ENCODE results near the gene NNAT. TPM values are rescaled to one million over a fixed set of nuclear protein-coding genes. Genes with fewer than 3 reads are reported as not detected.
A peak's percentile ranks its signal among the peaks of the same experiment; 100 is the strongest.

NNAT gene
- total and polyA plus RNA-seq, 2 of the 8 experiments (the other 6 are each of a cell fraction or from before 2014, with no cell fraction given): 66.8 to 175 TPM

DNA sequence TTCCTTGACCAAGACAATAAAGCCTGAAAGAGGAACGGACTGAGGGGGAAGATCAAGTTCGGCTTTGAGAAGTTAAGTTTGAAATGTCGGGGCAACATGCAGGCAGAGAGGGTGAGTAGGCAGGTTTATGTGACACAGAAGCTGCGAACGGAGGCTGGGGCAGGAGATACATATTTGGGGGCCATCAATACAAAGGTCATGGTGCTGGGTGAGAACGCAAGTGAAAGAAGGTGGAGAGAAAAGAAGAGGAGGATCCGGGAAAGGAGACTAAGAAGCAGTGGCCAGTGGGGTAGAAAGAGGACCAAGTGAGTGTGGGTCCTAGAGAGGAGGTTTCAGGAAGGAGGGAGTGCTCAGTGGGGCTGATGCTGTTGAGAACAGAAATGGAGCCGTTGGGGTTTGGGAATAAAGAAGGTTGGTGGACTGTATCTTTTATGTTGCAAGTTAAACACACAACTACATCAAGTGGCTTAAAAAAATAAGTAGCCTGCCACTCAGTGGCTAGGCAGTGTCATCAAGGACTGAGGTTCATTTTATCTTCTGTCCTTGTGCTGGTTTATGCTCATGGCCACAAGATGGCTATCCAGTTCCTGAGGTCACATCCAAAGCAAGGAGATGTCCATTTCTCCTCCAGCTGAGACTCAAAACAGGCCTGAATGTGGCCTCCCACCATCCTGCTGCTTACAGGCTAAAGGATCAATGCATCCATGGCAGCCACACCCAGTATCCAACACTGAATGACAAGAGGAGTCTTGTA is 8.3 kb downstream of the NNAT start:
- H2BK15ac ChIP-seq (ENCODE audit: low read length): peak overlapping the region; percentile 49
- no peaks in the 10 kb centered on the region for H3K27me3 ChIP-seq (replicated peaks in 1 of 4; ENCODE audit: control insufficient read depth in 3 of 4, extremely low read depth in 1 of 4, insufficient read depth in 3 of 4, low read length in 3 of 4)
- H2BK20ac ChIP-seq (ENCODE audit: low read length): no peak overlapping the region
- no peak overlapping the region for H3K23ac ChIP-seq (ENCODE audit: insufficient read length)
- no peak for TF ChIP-seq NRF1 (IDR thresholded peaks at IDR 0.05; ENCODE audit: low read depth, low read length)
- TF ChIP-seq CBX8 (IDR thresholded peaks at IDR 0.05; ENCODE audit: borderline replicate concordance, low read depth, low read length): no peak
- TF ChIP-seq, protein P1, sequence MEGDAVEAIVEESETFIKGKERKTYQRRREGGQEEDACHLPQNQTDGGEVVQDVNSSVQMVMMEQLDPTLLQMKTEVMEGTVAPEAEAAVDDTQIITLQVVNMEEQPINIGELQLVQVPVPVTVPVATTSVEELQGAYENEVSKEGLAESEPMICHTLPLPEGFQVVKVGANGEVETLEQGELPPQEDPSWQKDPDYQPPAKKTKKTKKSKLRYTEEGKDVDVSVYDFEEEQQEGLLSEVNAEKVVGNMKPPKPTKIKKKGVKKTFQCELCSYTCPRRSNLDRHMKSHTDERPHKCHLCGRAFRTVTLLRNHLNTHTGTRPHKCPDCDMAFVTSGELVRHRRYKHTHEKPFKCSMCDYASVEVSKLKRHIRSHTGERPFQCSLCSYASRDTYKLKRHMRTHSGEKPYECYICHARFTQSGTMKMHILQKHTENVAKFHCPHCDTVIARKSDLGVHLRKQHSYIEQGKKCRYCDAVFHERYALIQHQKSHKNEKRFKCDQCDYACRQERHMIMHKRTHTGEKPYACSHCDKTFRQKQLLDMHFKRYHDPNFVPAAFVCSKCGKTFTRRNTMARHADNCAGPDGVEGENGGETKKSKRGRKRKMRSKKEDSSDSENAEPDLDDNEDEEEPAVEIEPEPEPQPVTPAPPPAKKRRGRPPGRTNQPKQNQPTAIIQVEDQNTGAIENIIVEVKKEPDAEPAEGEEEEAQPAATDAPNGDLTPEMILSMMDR (IDR thresholded peaks at IDR 0.05; ENCODE audit: control extremely low read depth in 1 of 3, insufficient read depth in 1 of 3, low read depth in 1 of 3, low read length in 3 of 3): peak in 1 of 3 experiments; percentile 3; a peak in 1 of 4 replicates
- TF ChIP-seq RAD21 (IDR thresholded peaks at IDR 0.05 in 1 of 2, conservative IDR thresholded peaks at IDR 0.05 in 1 of 2; ENCODE audit: low read depth in 2 of 2, low read length in 2 of 2): 0 out of 4 replicates have a peak, but pooled peaks of 1 of the 2 experiments have one; percentile 6
- peaks cover 7 to 19% of the 10 kb centered on the region in 2 experiments for H4K20me1 ChIP-seq (replicated peaks in 1 of 2; ENCODE audit: control insufficient read depth in 1 of 2, insufficient read depth in 2 of 2, low read length in 2 of 2)
- H3K56ac ChIP-seq (replicated peaks; ENCODE audit: insufficient read length, low read depth, low read length): no peak overlapping the region
- no peak for DNase-seq (ENCODE audit: low read depth in 1 of 2, low spot score in 2 of 2)
- no peak overlapping the region for H4K91ac ChIP-seq (replicated peaks; ENCODE audit: insufficient read length, low read length)
- H3K9ac ChIP-seq (replicated peaks in 1 of 4; ENCODE audit: extremely low read depth in 1 of 4, low read depth in 3 of 4, low read length in 3 of 4): no peak overlapping the region; a peak in 1 of 7 replicates
- H4K5ac ChIP-seq (ENCODE audit: insufficient read length, low read depth, low read length): no peak overlapping the region
- peak overlapping the region in 2 of 4 experiments; percentile 6 to 87; a peak in 4 of 8 replicates for H3K4me3 ChIP-seq (ENCODE audit: extremely low read depth in 1 of 4, insufficient read depth in 2 of 4, low read depth in 3 of 4, low read length in 4 of 4)
- peaks cover 16 to 30% of the 10 kb centered on the region in 2 experiments for H3K79me2 ChIP-seq (ENCODE audit: control insufficient read depth in 1 of 2, insufficient read depth in 2 of 2, low read length in 2 of 2)
- no peak overlapping the region for H3K14ac ChIP-seq (ENCODE audit: insufficient read length)
- ChIA-PET POLR2A (ENCODE audit: partially characterized antibody) (interaction anchor here (0.7 to 3.1 kb wide), 5 partner anchors 10 to 244 kb away, joined by 3 to 11 read pairs (median 3); no protein-coding TSS in a partner anchor), CTCF (ENCODE audit: partially characterized antibody) (interaction anchor here (0.8 to 3.8 kb wide), 8 partner anchors 11 to 277 kb away, joined by 3 to 18 read pairs (median 4); no protein-coding TSS in a partner anchor)
- H2BK120ac ChIP-seq (replicated peaks; ENCODE audit: low read depth, low read length): no peak overlapping the region
- peaks cover 10% of the 10 kb centered on the region for H3K23me2 ChIP-seq (ENCODE audit: low read depth, low read length)
- no peak overlapping the region for H2BK5ac ChIP-seq (ENCODE audit: low read depth, low read length)
- WGBS, 2 experiments (ENCODE audit: extremely low coverage in 1 of 2, insufficient coverage in 1 of 2, insufficient read length in 1 of 2, insufficient replicate concordance in 2 of 2, low coverage in 1 of 2, low lambda C conversion rate in 2 of 2, missing lambda C conversion rate in 1 of 2): 81% methylated on average over 8 of the region's 8 CpGs; no CpG with 5 or more reads in 1 of the 2 experiments
- no peak overlapping the region for H4K8ac ChIP-seq (ENCODE audit: extremely low read depth, insufficient read depth, low read length)
- no peaks in the 10 kb centered on the region for H3K9me3 ChIP-seq (ENCODE audit: insufficient read depth in 2 of 2, low read depth in 1 of 2, low read length in 1 of 2)
- peak overlapping the region; percentile 84 to 97; a peak in 2 of 4 replicates for H3K4me2 ChIP-seq (ENCODE audit: insufficient read depth in 1 of 2, low read depth in 2 of 2, low read length in 2 of 2)
- no peak overlapping the region for H3K18ac ChIP-seq (ENCODE audit: extremely low read depth, low read length)
- no peak overlapping the region for H3K27ac ChIP-seq (ENCODE audit: low read depth, low read length)
- H2AK5ac ChIP-seq (ENCODE audit: low read depth, low read length): no peak overlapping the region
- no peaks in the 10 kb centered on the region; a peak in 1 of 8 replicates for H3K36me3 ChIP-seq (ENCODE audit: control insufficient read depth in 2 of 4, insufficient read depth in 4 of 4, low read length in 3 of 4)
- H3K4ac ChIP-seq (replicated peaks; ENCODE audit: insufficient read length, low read depth, low read length): no peak overlapping the region
- peaks cover 9% of the 10 kb centered on the region for H3K79me1 ChIP-seq (ENCODE audit: low read depth, low read length)
- peaks cover 6 to 22% (median 8%) of the 10 kb centered on the region in 4 experiments for H3K4me1 ChIP-seq (replicated peaks in 1 of 4; ENCODE audit: control insufficient read depth in 3 of 4, insufficient read depth in 4 of 4, low read length in 3 of 4)
- no peak for FAIRE-seq
- no peak overlapping the region for H2AFZ ChIP-seq (ENCODE audit: low read length)
- no peak overlapping the region for H2BK12ac ChIP-seq (ENCODE audit: low read depth, low read length)
